ENCODE measurements around the gene GRAMD2B.
"Not testable (repeated sequence)": the region's sequence is repeated elsewhere in the genome, so short reads cannot be mapped to it uniquely, and the experiment has no call there.

Gene GRAMD2B

GRCh38 chr5:126512451-126512850 lies 89.2 kb downstream of the GRAMD2B start:
- DNase-seq (no peak), ATAC-seq (replicated peaks) (no peak)
- no peaks in the 10 kb centered on the region for H3K9me3 Mint-ChIP-seq
- H3K4me3 Mint-ChIP-seq, result no peak overlapping the region
- no peak overlapping the region for H3K27ac Mint-ChIP-seq
- H3K27me3 Mint-ChIP-seq, result no peaks in the 10 kb centered on the region
- no peaks in the 10 kb centered on the region for H3K36me3 Mint-ChIP-seq
- H3K4me1 Mint-ChIP-seq, result peaks cover 5 to 9% of the 10 kb centered on the region in 2 donors

- Mint-ChIP-seq H3K36me3 (no peaks in the 10 kb centered on the region), H3K4me1 (peaks cover 5 to 9% of the 10 kb centered on the region in 2 donors), H3K27ac (no peak overlapping the region), H3K27me3 (no peaks in the 10 kb centered on the region), H3K9me3 (no peaks in the 10 kb centered on the region), H3K4me3 (no peak overlapping the region)
- DNase-seq, result no peak
- no peak for ATAC-seq (replicated peaks)
Measured at GRCh38 chr5:126513302-126513701, 90.1 kb downstream of the GRAMD2B start.

- Mint-ChIP-seq H3K27ac (no peak overlapping the region), H3K27me3 (no peaks in the 10 kb centered on the region), H3K9me3 (no peaks in the 10 kb centered on the region), H3K4me1 (peaks cover 5% of the 10 kb centered on the region in 2 donors), H3K4me3 (no peak overlapping the region), H3K36me3 (no peaks in the 10 kb centered on the region)
- DNase-seq (no peak), ATAC-seq (replicated peaks) (no peak)
Measured at GRCh38 chr5:126513703-126514102, 90.5 kb downstream of the GRAMD2B start.

GRCh38 chr5:126514131-126514557 lies 90.9 kb downstream of the GRAMD2B start:
- no peaks in the 10 kb centered on the region for H3K27me3 Mint-ChIP-seq
- no peaks in the 10 kb centered on the region for H3K36me3 Mint-ChIP-seq
- no peak overlapping the region for H3K27ac Mint-ChIP-seq
- no peaks in the 10 kb centered on the region for H3K9me3 Mint-ChIP-seq
- H3K4me3 Mint-ChIP-seq, result no peak overlapping the region
- ATAC-seq (replicated peaks), result no peak
- peaks cover under 1 to 2% of the 10 kb centered on the region in 2 donors for H3K4me1 Mint-ChIP-seq
- no peak for DNase-seq

- H3K27me3 Mint-ChIP-seq, result peaks cover 0 to 3% of the 10 kb centered on the region in 2 donors
- peaks cover 0 to 2% of the 10 kb centered on the region in 2 donors for H3K4me1 Mint-ChIP-seq
Measured at GRCh38 chr5:126514558-126515141, 91.4 kb downstream of the GRAMD2B start.

GRCh38 chr5:126515337-126515736 lies 92.1 kb downstream of the GRAMD2B start:
- ATAC-seq (replicated peaks) (no peak), DNase-seq (no peak)
- no peaks in the 10 kb centered on the region for H3K9me3 Mint-ChIP-seq
- H3K27me3 Mint-ChIP-seq, result peaks cover 0 to 4% of the 10 kb centered on the region in 2 donors
- no peaks in the 10 kb centered on the region for H3K36me3 Mint-ChIP-seq
- no peak overlapping the region for H3K27ac Mint-ChIP-seq
- no peak overlapping the region for H3K4me3 Mint-ChIP-seq
- H3K4me1 Mint-ChIP-seq, result peaks cover 0 to 2% of the 10 kb centered on the region in 2 donors

More at GRCh38 chr5:126514558-126515141, 91.4 kb downstream of the GRAMD2B start:
- no peaks in the 10 kb centered on the region for H3K9me3 Mint-ChIP-seq
- H3K27ac Mint-ChIP-seq, result no peak overlapping the region
- no peak overlapping the region for H3K4me3 Mint-ChIP-seq
- no peak for ATAC-seq (replicated peaks)
- no peaks in the 10 kb centered on the region for H3K36me3 Mint-ChIP-seq
- no peak for DNase-seq

- no peaks in the 10 kb centered on the region for H3K9me3 Mint-ChIP-seq
- H3K4me1 Mint-ChIP-seq, result no peaks in the 10 kb centered on the region
- peaks cover 0 to 4% of the 10 kb centered on the region in 2 donors for H3K27me3 Mint-ChIP-seq
- H3K27ac Mint-ChIP-seq, result no peak overlapping the region
- ATAC-seq (replicated peaks) (no peak), DNase-seq (no peak)
- H3K4me3 Mint-ChIP-seq, result no peak overlapping the region
- no peaks in the 10 kb centered on the region for H3K36me3 Mint-ChIP-seq
Measured at GRCh38 chr5:126516133-126516532, 92.9 kb downstream of the GRAMD2B start.

GRCh38 chr5:126516852-126517251 lies 93.6 kb downstream of the GRAMD2B start:
- no peak overlapping the region for H3K4me3 Mint-ChIP-seq
- no peak for DNase-seq
- H3K9me3 Mint-ChIP-seq, result no peaks in the 10 kb centered on the region
- no peak for ATAC-seq (replicated peaks)
- peaks cover 0 to 4% of the 10 kb centered on the region in 2 donors for H3K27me3 Mint-ChIP-seq
- H3K4me1 Mint-ChIP-seq, result no peaks in the 10 kb centered on the region
- no peaks in the 10 kb centered on the region for H3K36me3 Mint-ChIP-seq
- H3K27ac Mint-ChIP-seq, result no peak overlapping the region

- H3K4me3 Mint-ChIP-seq; ATAC-seq (replicated peaks); DNase-seq; H3K36me3 Mint-ChIP-seq; H3K27ac Mint-ChIP-seq; H3K4me1 Mint-ChIP-seq; H3K27me3 Mint-ChIP-seq; H3K9me3 Mint-ChIP-seq: not testable (repeated sequence)
Measured at GRCh38 chr5:126519223-126519622, 96.0 kb downstream of the GRAMD2B start.

GRCh38 chr5:126519637-126520592 lies 96.7 kb downstream of the GRAMD2B start:
- Mint-ChIP-seq H3K9me3 (no peaks in the 10 kb centered on the region), H3K27me3 (peaks cover 0 to 7% of the 10 kb centered on the region in 2 donors), H3K36me3 (no peaks in the 10 kb centered on the region), H3K27ac (no peak overlapping the region), H3K4me1 (no peaks in the 10 kb centered on the region), H3K4me3 (no peak overlapping the region)
- DNase-seq (no peak), ATAC-seq (replicated peaks) (no peak)

GRCh38 chr5:126520593-126520953 lies 97.4 kb downstream of the GRAMD2B start:
- H3K4me1 Mint-ChIP-seq, result no peaks in the 10 kb centered on the region
- DNase-seq, result no peak
- H3K4me3 Mint-ChIP-seq, result no peak overlapping the region
- H3K36me3 Mint-ChIP-seq, result no peaks in the 10 kb centered on the region
- no peaks in the 10 kb centered on the region for H3K9me3 Mint-ChIP-seq
- H3K27ac Mint-ChIP-seq, result no peak overlapping the region
- peaks cover 0 to 7% of the 10 kb centered on the region in 2 donors for H3K27me3 Mint-ChIP-seq
- ATAC-seq (replicated peaks), result no peak

GRCh38 chr5:126521130-126521529 lies 97.9 kb downstream of the GRAMD2B start:
- ATAC-seq (replicated peaks) (no peak), DNase-seq (no peak)
- Mint-ChIP-seq H3K9me3 (no peaks in the 10 kb centered on the region), H3K4me3 (no peak overlapping the region), H3K27ac (no peak overlapping the region), H3K36me3 (no peaks in the 10 kb centered on the region), H3K4me1 (no peaks in the 10 kb centered on the region), H3K27me3 (peaks cover 0 to 7% of the 10 kb centered on the region in 2 donors)

GRCh38 chr5:126523818-126524510 lies 100.8 kb downstream of the GRAMD2B start:
- no peaks in the 10 kb centered on the region for H3K9me3 Mint-ChIP-seq
- H3K4me3 Mint-ChIP-seq, result no peak overlapping the region
- DNase-seq (no peak), ATAC-seq (replicated peaks) (no peak)
- H3K36me3 Mint-ChIP-seq, result no peaks in the 10 kb centered on the region
- no peaks in the 10 kb centered on the region for H3K4me1 Mint-ChIP-seq
- H3K27ac Mint-ChIP-seq, result no peak overlapping the region
- H3K27me3 Mint-ChIP-seq, result peaks cover 0 to 7% of the 10 kb centered on the region in 2 donors

- no peak overlapping the region for H3K4me3 Mint-ChIP-seq
- DNase-seq (no peak), ATAC-seq (replicated peaks) (no peak)
- no peak overlapping the region for H3K27ac Mint-ChIP-seq
- no peaks in the 10 kb centered on the region for H3K9me3 Mint-ChIP-seq
- peaks cover 0 to 3% of the 10 kb centered on the region in 2 donors for H3K27me3 Mint-ChIP-seq
- H3K36me3 Mint-ChIP-seq, result no peaks in the 10 kb centered on the region
- no peaks in the 10 kb centered on the region for H3K4me1 Mint-ChIP-seq
Measured at GRCh38 chr5:126525630-126526245, 102.5 kb downstream of the GRAMD2B start.
